Dedifferentiated amniotic fluid mesenchymal stem cell (primary cell): ENCODE results near the gene GGNBP2.

Source experiments
- DNase-seq: peaks from one replicate; pipeline ENCODE4 v3.0.0-alpha.2; 2016; ENCODE audit errors: extremely low spot score

Gene GGNBP2

DNA sequence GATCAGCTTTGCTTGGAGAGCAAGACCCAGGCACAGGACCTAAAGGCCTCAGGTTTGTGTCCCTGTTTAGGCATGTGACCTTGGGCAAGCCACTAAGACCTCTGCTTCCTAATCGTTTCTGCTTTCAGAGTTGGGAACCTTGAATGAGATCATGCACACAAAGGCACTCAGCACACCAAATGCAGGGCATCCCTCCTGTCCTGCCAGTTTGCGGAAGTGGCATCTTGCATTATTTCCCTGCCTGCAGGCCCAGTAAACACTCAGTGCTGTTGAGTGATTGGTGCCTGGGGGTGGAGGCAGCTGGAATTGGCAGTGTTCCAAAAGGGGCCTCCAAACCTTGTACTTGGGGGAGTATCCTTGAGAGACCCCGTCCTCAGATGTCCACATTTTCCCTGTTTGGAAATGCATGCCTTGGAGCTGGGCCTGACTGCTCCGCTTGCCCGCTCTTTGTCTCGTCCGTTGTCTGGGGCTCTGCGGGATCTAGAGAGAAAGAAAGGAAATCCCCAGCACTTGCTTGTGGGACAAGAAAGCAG is 85.3 kb downstream of the GGNBP2 start:
- DNase-seq: no peak

DNA sequence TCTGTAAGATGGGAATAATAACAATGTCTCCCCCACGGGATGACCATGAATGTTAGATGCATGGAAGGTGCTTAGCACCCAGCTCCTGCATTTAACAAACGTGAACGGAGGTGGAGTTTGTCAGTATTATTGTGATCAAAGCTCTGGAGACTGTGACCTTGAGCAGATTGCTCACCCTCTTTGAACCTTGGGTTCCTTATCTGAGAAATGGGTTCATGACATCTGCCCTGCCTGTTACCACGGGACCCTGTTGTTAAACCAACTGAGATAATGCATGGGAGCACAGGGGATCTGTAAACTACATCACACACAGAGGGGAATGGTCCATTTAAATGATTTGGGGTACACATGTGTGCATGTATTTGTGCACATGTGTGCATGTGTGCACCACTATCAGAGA is 86.3 kb downstream of the GGNBP2 start:
- no peak for DNase-seq

DNA sequence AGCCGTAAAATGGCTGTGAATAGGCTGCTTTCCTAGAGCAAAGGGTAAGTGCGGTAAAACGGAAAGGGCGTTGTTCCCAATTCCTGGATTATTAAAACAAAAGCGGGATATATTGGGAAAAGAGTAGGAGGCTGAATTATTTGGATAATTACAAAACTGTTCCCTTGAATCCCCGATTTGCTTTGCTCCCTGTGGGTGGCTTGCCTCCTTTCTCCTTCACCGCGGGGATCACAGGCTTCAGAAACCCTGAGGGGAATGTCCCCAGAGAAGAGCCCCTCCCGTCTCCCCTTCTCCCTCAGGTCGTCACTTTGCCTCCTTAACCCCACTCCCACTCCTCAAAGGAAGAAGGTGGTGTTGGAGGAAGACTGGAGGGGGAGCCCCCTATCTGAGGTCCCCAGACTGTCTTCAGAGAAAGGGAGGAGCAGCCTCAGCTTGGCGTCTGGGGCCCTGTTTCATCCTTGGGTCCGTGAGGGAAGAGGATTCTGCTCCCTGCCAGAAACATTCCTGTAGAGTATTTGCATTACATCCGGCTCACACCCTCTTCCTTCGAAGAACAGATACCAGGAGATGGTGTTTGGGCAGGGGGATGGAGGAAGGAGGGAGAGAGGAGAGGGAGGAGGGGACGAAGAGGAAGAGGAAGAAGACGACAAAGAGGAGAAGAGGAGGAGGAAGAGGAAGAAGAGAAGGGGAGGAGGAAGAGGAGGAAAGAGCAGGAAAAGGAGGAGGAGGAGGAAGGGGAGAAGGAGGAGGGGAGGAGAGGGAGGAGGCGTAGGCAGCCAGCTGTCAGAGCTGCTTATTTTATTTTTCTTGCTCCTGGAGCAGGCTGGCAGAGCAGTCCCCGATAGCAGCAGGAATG is 88.4 kb downstream of the GGNBP2 start:
- DNase-seq: no peak
